Fibroblast of mammary gland (primary cell): ENCODE results near the gene SLC26A2.

Experiments
- DNase-seq: peaks from one replicate; pipeline ENCODE4 v3.0.0-alpha.2; 2010; ENCODE audit warnings: low read depth
- H3K4me3 ChIP-seq: 2 replicates; pipeline ENCODE4 v1.5.1; 2011; ENCODE audit warnings: low read depth, mild to moderate bottlenecking, low read length, moderate library complexity; ENCODE audit not compliant: control insufficient read depth
- CTCF ChIP-seq: conservative IDR thresholded peaks from 2 replicates; pipeline ENCODE4 v1.5.1; 2011; ENCODE audit warnings: low read depth, low read length, inconsistent platforms; ENCODE audit not compliant: control insufficient read depth, insufficient read depth

SLC26A2 gene

DNA sequence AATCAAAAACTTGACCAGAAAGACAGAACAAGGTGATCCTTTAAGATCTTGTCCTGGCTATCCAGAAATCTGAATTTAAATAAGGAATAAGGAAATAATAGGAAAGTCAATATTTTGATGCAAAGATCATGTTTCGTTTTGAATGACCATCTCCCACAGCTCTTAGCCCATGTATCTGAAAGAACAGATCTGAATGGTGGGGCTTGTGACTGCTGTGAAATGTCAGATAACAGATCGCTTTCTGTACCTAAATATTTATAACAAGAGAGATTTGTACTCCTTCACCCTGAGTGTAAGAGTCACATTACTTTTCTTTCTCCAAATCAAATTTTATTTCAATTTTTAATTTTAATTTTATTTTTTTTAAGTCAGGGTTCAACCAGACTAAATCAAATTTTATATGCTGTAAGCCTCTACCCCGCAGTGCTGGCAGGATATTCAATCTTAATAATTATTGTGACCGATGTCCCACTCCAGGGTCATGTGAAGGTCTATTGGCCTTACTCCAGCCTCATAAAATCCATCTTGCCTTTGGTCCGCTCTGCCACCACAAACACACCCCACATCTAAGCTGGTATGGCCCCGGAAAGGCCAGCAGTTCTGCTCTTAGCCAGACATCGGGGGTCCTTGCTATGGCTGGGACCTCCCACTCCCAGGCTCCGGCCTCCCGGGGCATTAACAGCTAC is 7.0 kb upstream of the SLC26A2 start:
- TF ChIP-seq CTCF, result no peak
- no peak overlapping the region for H3K4me3 ChIP-seq
- DNase-seq, result no peak

- TF ChIP-seq CTCF, result no peak
- no peak for DNase-seq
- no peak overlapping the region for H3K4me3 ChIP-seq
These were observed 5.8 kb upstream of the SLC26A2 start for GRCh38 chr5:149954798-149955197.

DNA sequence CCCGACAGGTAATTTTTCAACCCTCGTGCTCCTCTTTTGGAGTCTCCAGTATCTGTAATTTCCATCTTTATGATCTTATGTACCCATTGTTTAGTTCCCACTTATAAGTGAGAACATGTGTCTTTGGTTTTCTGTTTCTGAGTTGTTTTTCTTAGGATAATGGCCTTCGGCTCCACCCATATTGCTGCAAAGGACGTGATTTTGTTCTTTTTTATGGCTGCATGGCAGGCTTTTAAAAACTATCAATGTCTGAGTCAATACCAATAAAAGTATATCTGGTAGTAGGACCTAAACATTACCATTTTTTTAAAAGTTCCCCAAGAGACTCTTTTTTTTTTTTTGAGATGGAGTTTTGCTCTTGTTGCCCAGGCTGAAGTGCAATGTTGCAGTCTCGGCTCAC is 3.9 kb upstream of the SLC26A2 start:
- no peak overlapping the region for H3K4me3 ChIP-seq
- DNase-seq, result no peak
- TF ChIP-seq CTCF, result no peak

DNA sequence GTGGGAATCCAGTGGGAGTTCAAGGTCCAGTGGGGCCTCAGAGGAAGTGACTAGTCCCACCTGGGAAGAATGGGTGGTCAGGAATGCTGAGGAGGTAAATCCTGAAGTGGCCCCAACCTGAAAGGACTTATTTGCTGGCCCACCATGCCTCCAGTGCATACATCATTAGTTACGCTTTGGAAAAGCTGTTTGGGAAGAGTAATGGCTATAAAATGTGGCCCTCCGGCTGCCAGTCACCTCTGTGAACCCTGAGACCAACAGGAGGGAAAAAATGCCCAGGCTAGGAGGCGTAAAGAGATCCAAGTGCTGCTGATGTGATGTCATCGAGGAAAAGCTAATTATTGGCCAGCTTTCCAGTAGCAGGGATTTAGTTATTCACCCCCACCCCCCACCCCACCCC is 2.7 kb upstream of the SLC26A2 start:
- no peak for DNase-seq
- TF ChIP-seq CTCF, result no peak
- H3K4me3 ChIP-seq, result no peak overlapping the region

DNA sequence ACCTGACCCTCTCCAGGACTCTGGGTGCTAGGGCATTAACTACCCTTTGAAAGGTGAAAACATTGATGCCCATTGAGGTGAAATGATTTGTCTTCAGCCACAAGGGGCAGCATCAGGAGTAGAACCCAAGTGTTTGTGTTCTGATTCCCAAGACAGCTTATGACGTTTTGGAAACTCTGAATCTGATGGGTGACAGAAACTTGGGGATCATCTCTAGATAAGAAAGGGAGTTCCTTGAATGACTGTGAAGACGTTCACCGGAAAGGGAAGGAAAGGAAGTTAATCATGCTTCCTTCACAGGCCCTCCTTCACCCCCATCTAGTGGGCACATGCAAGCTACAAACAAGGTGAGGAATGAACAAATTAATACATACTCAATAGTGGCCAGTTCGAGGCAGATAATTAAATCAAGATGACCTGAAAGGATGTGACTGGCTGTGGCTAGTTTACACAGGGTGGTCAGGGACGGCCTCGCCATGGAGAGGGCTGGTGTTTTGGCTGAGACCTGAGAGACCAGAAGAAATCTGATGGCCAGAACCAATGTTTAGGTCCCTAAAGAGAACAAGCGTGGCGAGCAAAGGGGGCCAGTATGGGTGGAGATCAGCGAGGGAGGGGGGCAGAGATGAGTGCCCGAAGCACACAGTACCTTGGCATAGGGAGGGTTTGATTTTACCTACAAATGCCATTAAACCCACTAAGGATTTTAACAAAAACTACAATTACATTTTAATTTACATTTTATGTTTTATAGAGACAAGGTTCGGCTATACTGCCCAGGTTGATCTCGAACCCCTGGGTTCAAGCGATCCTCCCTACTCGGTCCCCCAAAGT is 937 bp upstream of the SLC26A2 start:
- H3K4me3 ChIP-seq, result peak overlapping the region; percentile 72
- TF ChIP-seq CTCF, result peak; percentile 68
- peak; percentile 72 for DNase-seq

- TF ChIP-seq CTCF, result no peak
- peak overlapping the region; percentile 72 for H3K4me3 ChIP-seq
- no peak for DNase-seq
These were observed 678 bp downstream of the SLC26A2 start for GRCh38 chr5:149961186-149961685.
